ENCODE data around the gene GSG1. TPM values are rescaled to one million over a fixed set of nuclear protein-coding genes. Genes with fewer than 3 reads are reported as not detected.

Gene GSG1
- total RNA-seq, 2 experiments from 2014 or later: not detected

Other genes with a start within 250 kb of the GSG1 start
- gene GPRC5A, start 212.1 kb downstream of the GSG1 start, total RNA-seq: not detected
- not detected for gene GPRC5D, start 151.5 kb downstream of the GSG1 start, total RNA-seq
- gene HEBP1, start 103.4 kb downstream of the GSG1 start, total RNA-seq: 10 to 100 TPM; 13.2 to 14.6 TPM
- gene FAM234B, start 59.3 kb downstream of the GSG1 start, total RNA-seq: 1 to 10 TPM; 4.2 to 4.3 TPM
- gene EMP1, start 93.1 kb upstream of the GSG1 start, total RNA-seq: 1 to 10 TPM; 4.4 to 7.6 TPM

All from activated CD8-positive, alpha-beta T cell treated with anti-CD3 and anti-CD28 coated beads, Interleukin-2, amount 10 ng/mL, durations not matched to agents 7 days and 5 days (primary cell).